Measurements from ENCODE around the gene CALHM2.

DNA sequence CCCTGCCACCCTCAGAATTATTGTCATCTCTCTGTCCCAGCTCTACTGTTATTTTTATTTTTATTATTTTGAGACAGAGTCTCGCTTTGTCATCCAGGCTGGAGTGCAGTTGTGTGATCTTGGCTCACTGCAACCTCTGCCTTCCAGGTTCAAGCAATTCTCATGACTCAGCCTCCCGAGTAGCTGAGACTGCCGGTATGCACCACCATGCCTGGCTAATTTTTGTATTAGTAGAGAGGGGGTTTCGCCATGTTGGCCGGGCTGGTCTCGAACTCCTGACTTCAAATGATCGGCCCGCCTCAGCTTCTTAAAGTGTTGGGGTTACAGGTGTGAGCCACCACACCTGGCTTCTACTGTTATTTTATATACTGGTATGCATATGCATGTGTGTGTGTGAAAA is 11.0 kb downstream of the CALHM2 start:
- TF ChIP-seq ZNF274 (IDR thresholded peaks at IDR 0.05; ENCODE audit: low read depth, low read length) (no peak), YY1 (IDR thresholded peaks at IDR 0.05; ENCODE audit: insufficient read depth, insufficient read length) (no peak), SUZ12 (IDR thresholded peaks at IDR 0.05; ENCODE audit: extremely low read depth, insufficient read depth, insufficient read length) (no peak)

All from NT2/D1 (cell line).